Central memory CD8-positive, alpha-beta T cell (primary cell): ENCODE results near the gene HYAL2.

Experiments used
- ATAC-seq: fragments of 150-1000 bp; cut with Tn5 transposase; replicated peaks from 2 replicates; pipeline ENCODE4 v1.10.0; 2022; ENCODE audit warnings: mild to moderate bottlenecking, moderate FRiP score, moderate number of reproducible peaks; ENCODE audit not compliant: poor library complexity, severe bottlenecking; ENCODE audit errors: extremely low read depth
- DNase-seq, 2 donors: peaks; one replicate each; pipeline ENCODE4 v3.0.0; 2021; ENCODE audit warnings: low spot score in 2 of 2
- H3K27ac Mint-ChIP-seq: one replicate; pipeline ENCODE4 v1.8.0; 2022; ENCODE audit warnings: low read depth, mild to moderate bottlenecking, moderate library complexity, mixed read lengths
- H3K27me3 Mint-ChIP-seq: one replicate; pipeline ENCODE4 v1.8.0; 2022; ENCODE audit warnings: mixed read lengths
- H3K36me3 Mint-ChIP-seq: one replicate; pipeline ENCODE4 v1.8.0; 2022; ENCODE audit warnings: mild to moderate bottlenecking, moderate library complexity, mixed read lengths; ENCODE audit not compliant: insufficient read depth
- H3K4me1 Mint-ChIP-seq: one replicate; pipeline ENCODE4 v1.8.0; 2022; ENCODE audit warnings: mixed read lengths
- H3K4me3 Mint-ChIP-seq: one replicate; pipeline ENCODE4 v1.8.0; 2022; ENCODE audit warnings: mild to moderate bottlenecking, moderate library complexity, mixed read lengths
- H3K9me3 Mint-ChIP-seq: one replicate; pipeline ENCODE4 v1.8.0; 2022; ENCODE audit warnings: mixed read lengths

HYAL2 gene

GRCh38 chr3:50270422-50271224, 51.9 kb downstream of the HYAL2 start:
- Mint-ChIP-seq H3K4me1 (peaks cover 18% of the 10 kb centered on the region), H3K9me3 (no peaks in the 10 kb centered on the region), H3K27ac (no peak overlapping the region), H3K4me3 (no peak overlapping the region), H3K36me3 (peaks cover 13% of the 10 kb centered on the region), H3K27me3 (peaks cover 28% of the 10 kb centered on the region)
- no peak for ATAC-seq
- DNase-seq: no peak

- no peak for ATAC-seq
- Mint-ChIP-seq H3K27me3 (peaks cover 22% of the 10 kb centered on the region), H3K9me3 (no peaks in the 10 kb centered on the region)
Measured at GRCh38 chr3:50269977-50270413, 52.5 kb downstream of the HYAL2 start.

GRCh38 chr3:50269460-50269859, 53.1 kb downstream of the HYAL2 start:
- peaks cover 13% of the 10 kb centered on the region for H3K36me3 Mint-ChIP-seq
- peaks cover 16% of the 10 kb centered on the region for H3K27me3 Mint-ChIP-seq
- peaks cover 12% of the 10 kb centered on the region for H3K4me1 Mint-ChIP-seq
- DNase-seq (no peak), ATAC-seq (no peak)
- H3K4me3 Mint-ChIP-seq: no peak overlapping the region
- H3K27ac Mint-ChIP-seq: no peak overlapping the region
- no peaks in the 10 kb centered on the region for H3K9me3 Mint-ChIP-seq

More at GRCh38 chr3:50269977-50270413, 52.5 kb downstream of the HYAL2 start:
- Mint-ChIP-seq H3K27ac (no peak overlapping the region), H3K36me3 (peaks cover 13% of the 10 kb centered on the region), H3K4me3 (no peak overlapping the region), H3K4me1 (peaks cover 16% of the 10 kb centered on the region)
- no peak for DNase-seq

GRCh38 chr3:50268703-50269451, 53.7 kb downstream of the HYAL2 start, which contains the start of gene SEMA3B:
Gene SEMA3B, plus strand, starts transcription at chr3:50269147. Its CDS starts 94 bp downstream, at chr3:50269241.
- no peaks in the 10 kb centered on the region for H3K9me3 Mint-ChIP-seq
- peaks cover 6% of the 10 kb centered on the region for H3K4me1 Mint-ChIP-seq
- DNase-seq (no peak), ATAC-seq (no peak)
- H3K27ac Mint-ChIP-seq: no peak within 1 kb of the TSS
- no peak within 1 kb of the TSS for H3K4me3 Mint-ChIP-seq
- peaks cover 10% of the 10 kb centered on the region for H3K27me3 Mint-ChIP-seq
- peaks cover 9% of the 10 kb centered on the region for H3K36me3 Mint-ChIP-seq

GRCh38 chr3:50268276-50268675, 54.3 kb downstream of the HYAL2 start:
- DNase-seq (no peak), ATAC-seq (no peak)
- H3K9me3 Mint-ChIP-seq: no peaks in the 10 kb centered on the region
- no peak overlapping the region for H3K27ac Mint-ChIP-seq
- peaks cover 7% of the 10 kb centered on the region for H3K27me3 Mint-ChIP-seq
- H3K4me3 Mint-ChIP-seq: no peak overlapping the region
- peaks cover 9% of the 10 kb centered on the region for H3K36me3 Mint-ChIP-seq
- peaks cover 6% of the 10 kb centered on the region for H3K4me1 Mint-ChIP-seq
